NCI-H510A (cell line): Measurements from ENCODE around the gene TC2N.
"Not testable (repeated sequence)": the region's sequence is repeated elsewhere in the genome, so short reads cannot be mapped to it uniquely, and the experiment has no call there.

Experiments
- DNase-seq: peaks from one replicate; lab custom pipeline; 2025; lab: John Stamatoyannopoulos, UW

Gene TC2N

DNA sequence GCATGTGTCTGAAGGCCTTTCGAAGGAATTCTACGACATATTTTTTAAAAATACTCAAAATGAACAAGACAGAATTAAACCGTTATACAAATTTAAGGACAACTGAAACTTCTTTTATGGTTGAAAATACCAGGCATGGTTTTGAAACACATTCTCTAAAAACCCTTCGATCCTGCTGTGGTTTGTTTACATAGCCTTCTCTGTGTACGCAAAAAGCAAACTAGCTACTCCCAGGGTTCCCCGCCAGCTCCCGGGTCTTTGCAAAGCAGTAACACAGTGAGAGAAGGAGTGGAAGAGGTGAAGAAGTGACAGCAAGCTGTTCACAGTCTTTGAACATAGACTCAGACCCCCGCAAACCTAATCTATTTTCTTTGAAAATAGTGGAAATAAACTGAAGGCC lies 2.2 kb upstream of the TC2N start:
- no peak for DNase-seq

DNA sequence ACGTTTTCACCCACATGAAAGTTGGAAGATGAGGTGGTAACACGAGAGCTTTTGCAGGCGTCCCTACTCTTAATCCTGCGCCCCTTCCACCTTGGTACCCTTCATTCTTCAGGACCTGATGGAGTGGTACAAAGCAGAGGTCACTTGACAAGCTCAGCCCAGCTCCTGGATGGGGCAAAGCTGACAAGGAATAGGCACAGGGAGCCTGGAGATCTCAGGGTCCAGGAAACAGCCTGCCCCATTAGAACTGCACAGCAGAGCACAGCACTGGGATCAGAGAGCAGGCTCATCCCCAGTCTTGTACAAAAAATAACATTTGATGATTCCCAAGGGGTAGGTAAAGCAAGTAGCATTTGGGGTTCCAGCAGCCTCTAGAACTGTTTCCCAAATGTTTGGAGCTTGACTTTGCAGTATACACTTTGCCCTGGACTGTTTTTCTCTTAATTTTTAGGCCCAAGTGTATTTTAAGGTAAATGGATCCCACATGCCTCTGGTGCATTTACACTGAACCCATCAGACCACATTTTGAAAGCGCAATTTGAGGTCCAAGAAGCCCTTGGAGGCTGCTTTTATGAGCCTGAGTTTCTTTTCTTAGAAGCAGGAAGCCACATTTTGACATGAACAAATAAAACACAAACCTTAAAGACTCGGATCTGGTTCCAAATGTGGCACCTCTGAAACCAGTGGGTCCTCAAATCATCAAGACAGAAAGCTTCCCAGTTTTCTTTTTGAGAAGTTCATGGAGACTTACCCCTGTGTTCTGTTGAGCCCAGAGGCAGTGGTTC lies 633 bp downstream of the TC2N start:
- no peak for DNase-seq

DNA sequence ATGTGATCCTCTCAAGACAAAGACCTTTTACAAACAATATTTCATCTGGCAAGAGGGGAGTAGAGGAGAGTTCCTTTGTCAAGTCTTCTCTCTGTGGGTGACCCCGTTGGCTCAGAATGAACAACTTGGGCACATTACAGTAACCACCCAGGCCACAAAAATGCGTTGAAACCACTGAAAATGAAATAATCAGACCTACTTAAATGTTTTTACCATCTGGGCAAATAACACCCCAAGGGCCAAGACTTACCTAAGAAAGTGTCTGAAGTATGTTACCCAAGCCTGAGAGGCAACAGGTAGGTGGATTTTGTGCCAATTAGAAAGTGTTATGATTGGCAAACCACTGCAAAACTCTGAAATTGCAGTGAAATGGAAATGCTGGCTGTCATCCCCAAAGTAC lies 1.3 kb downstream of the TC2N start:
- no peak for DNase-seq

DNA sequence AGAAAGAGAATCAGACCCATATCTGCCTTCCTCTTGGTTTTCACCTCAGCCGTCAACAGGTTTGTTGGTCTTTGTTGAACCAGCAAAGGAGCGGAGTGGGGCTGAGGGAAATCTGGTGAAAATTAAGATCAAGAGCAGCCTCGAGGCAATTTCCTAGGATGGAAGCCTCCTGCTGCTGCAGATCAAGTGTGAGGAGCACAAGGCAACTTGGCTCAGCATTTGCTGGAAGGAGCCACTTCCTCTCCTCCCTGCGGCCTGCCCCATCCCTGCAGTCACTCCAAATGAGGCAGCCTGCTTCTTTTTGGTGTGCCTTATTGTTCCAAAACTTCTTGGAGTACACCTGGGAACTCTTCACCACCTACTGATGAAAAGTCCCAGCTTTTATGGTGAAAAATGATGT lies 4.9 kb downstream of the TC2N start:
- DNase-seq: no peak

DNA sequence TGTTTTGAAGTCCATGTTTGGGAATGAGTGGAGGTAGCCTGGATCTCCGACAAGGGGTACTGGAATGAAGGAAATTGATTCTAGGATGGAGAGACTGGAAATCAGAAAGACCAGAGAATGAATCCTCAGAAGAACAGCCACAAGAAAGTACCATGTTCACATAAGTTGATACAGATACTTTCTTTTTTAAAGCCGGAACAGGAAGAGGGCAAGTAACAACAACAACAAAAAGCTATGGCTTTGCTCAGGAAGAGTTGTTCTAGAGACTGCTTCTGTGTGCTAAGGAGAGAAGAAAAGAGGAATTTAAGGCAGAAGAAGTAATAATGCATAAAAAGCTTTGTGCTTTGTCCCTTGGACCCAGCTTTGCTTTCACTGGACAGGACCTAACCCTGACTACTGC lies 6.2 kb downstream of the TC2N start:
- no peak for DNase-seq

DNA sequence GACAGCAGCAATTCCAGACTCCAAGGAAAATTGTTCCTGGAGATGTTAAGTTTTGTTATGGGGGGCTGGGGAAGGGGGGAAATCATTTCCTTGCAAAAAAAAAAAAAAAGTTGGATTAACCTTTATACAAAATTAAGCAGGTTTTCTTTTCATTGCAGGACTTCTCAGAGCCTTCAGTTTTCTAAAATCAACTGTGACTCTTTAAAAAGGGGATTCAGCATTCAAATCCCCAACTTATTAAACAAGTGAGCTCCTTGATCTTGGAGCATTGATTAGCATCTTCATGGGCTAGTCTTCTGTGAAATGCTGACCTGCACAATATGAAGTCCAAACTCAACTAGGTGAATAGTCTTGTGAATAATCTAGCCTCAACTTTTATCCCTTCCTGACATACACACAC lies 7.1 kb downstream of the TC2N start:
- no peak for DNase-seq

DNA sequence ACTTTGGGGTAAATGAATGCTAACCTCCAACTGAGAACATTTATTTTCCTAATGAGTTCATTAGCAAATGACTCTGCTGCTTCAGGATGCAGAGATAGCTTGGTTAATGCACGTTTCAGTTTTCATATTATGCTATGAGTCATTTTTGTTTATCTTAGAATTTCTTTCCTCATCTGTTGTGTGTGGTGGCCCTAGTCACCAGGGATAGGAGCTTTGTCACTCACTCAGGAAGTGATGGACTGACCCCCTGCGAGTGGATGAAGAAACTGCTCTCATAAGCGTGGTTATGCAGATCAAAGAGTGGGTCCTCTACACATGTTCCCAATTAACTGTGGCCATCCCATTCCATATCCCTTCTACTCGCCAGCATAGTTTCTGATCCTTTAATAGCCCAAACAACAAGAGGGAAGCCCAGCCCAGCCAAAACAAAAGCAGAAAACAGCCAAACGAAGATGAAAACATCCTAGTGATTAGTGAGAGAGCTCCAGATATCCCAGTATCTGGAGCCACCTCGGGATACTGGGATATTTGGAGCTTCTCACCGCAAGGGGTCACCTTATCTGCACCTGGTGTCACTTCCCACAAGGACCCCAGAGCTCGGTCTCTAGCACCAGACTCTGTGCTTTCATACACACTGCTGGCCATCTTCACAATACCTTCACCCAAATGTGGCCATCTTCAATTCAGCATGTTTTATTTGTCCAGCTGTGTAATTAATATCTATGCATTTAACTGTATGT lies 8.6 kb downstream of the TC2N start:
- no peak for DNase-seq

DNA sequence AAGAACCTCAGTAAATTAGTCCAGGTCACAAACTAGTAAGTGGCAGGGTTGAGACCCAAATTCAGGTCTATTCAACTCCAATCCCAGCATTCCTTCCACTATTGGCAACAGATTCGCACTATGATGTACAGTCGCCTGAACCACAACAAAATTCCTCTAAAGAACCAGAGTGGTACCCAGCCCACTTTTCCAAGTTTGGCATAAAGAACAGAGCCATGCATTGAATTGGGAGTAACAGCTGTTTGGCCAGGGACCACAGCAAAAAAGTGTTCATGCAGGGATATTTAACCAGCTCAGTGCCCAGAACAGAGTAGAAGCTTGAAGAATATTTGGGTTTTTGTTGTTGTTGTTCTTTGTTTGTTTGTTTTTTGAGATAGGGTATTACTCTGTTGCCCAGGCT lies 9.7 kb downstream of the TC2N start:
- DNase-seq: no peak

DNA sequence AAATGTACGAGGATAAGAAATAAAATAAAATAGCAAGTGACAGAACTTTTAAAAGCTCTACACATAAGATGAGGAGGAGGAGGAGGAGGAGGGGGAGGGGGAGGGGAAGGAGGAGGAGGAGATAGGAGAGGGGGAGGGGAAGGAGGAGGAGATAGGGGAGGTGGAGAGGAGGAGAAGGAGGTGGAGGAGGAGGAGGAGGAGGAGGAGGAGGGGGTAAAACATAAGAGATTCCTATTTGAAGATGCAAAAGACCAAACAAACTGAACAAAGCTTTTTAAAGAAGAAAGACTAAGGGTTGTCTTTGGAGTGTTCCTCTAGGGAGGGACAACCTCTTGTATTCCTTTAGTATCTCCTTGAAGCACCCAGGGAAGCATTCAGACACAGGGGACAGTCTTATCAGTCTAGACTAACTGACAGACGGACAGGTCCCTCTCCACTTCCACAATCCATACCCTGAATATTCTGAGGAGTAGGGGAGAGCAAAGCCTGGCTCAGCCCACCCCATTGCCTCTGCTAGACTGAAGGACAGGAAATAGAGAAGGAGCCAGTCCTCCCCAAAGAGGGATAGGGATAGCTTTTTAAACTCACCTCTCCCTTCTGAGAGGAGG lies 12.9 kb downstream of the TC2N start:
- DNase-seq: no peak

DNA sequence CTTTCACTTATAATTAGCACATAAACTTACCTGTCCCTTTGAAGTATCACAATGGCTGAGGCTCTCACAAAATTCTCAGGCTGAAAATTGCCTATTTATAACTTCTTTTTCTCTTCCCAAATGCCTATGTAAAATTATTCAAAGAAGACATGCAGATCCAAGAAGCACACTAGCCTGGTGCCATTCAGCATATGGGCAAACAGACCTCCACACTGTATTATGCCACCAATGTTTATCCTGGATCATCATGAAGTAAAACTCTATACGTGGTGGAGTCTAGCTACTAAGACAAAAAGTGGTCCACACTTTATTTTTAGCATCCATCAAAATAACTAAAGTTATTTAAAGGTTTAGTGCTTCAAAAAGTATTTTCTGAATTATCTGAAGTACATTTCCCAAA lies 15.8 kb downstream of the TC2N start:
- no peak for DNase-seq

DNA sequence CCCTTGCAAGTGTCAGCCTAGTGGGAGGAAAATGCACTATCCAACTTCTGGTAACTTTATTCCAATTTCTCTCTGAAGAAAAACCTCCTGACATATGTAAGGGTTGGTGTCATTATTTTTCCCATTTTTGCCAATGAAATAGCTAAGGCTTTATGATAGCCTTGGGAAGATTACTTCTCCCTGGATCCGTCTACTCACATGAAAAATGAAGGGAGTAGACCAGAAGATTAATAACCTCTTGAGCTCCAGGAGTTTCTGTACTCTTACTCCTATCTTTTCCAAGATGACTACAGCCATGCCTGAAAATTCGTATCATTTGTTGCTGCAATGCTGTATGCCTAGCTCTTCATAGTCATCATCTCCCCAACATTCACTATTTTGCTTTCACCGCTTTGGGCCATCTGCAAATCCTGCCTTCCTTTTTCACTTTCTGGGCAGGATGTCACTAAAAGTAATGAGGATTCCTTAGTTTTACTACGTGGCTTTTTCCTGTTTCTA lies 18.8 kb downstream of the TC2N start:
- no peak for DNase-seq

DNA sequence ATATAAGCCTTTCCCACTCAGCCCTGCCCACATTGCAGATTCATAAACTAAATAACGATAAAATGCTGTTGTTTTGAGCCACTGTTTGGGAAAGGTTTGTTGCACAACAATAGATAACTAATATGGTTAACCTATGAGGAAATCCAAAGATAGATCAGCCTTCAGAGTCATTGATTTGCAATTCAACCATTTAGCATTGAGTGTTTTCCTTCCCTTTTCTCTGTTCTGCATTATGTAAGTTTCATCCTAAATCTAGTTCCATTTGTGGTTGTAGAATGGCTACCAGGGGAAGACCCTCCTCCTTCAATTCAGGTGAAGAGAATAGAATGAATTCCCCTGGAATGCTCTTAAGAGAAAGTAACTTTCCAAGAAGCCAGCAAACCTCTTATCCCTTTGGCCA lies 19.6 kb downstream of the TC2N start:
- DNase-seq: no peak

DNA sequence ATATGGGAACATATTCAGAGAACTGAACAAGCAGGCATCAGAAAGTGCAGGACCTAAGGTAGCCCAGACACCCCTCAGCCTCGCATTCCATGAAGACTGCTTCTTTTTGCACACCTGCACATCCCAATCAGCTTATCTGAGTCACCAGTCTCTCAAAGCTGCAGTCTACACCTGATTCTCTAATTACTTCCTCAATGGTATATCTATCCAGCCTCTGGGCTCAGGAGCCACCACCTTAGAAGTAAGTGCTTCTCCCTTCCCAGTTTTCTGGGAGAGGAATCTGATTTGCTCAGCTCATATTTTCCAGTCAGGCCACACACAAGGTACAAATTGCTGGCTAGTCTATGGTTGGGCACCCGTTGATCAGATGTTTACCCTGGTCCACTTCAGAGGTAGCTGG lies 21.7 kb downstream of the TC2N start:
- no peak for DNase-seq

DNA sequence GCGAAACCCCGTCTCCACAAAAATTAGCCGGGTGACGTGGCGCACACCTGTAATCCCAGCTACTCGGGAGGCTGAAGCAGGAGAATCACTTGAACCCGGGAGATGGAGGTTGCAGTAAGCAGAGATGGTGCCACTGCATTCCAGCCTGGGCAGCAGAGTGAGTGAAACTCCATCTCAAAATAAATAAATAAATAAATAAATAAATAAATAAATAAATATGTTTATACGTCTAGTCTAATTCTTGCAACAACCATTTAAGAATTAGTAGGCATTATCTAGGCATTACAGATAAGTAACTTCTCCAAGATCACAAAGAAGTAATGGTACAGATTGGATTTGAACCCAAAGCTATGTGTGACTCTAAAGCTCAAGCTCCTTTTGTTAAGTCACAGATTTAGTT lies 22.3 kb downstream of the TC2N start:
- not testable (repeated sequence) for DNase-seq

DNA sequence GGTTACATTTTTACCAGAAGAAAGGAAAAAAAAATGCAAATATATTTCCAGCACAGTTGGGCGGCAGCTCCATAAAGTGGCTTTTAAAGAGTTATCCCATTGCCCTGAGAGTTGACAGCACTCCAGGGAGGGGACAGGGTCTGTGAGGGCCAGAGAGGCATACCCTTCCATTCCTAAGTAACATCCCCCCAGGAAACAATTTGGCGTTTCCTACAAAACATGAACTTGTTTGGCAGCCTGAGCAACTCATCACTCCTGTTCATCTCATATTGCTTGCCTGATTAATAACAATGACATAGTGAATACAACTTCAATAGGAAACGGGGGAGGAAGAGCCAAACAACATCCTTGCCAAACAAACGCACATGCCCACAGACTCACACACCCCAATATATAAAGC lies 23.3 kb downstream of the TC2N start:
- DNase-seq: no peak

DNA sequence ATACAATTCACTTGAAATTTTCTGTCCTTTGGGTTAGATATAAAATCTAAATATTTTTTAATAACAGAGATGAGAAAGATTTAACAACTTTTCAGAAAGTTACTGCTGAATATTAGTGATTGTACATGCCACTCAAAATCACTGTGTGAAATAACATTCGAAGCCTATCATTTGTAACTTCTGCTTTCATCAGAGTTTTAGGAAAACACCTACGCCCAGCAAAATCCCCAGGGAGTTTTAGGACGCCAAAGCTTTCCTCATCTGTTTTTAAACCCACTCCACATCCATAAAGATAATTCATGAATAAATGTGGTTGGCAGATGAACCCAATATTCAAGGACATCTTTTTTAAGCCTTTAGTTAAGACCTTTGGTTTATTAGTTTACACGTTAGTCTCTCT lies 23.9 kb downstream of the TC2N start:
- DNase-seq: no peak

DNA sequence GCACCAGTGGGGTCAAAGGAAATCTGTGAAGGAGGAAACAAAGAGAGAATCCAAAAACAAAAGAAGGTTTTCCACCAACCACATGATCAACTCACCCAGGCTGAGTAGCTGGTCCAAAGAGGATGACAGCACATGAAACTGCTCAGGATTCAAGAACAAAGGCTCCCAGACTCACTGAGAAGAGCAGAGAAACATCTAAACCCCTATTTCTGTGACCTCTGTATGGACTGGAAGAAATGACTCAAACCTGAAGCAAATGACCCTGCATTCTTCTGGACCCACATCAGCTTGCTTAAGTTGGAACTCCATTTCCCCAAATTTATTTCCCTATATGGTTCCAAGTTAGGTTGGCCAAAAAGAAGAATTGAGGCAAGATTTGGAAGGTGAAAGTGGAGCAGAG lies 26.3 kb downstream of the TC2N start:
- DNase-seq: no peak

DNA sequence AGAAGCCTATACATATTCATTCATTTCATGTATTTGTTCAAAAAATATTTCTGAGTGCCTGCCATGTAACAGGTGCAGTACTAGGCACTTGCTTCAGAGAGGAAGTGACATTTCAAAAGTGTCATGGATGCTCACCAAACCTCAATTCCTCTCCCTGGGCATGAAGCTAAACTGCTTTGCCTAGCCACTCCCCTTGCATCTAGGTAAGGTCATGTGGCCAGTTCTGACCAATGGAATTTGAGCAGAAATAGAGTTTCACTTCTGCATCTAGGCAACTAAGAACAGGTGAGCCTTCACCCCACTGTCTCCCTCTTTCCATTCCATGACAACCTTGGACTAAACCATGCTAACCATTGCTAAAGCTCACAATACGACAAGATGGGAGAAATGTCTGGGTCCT lies 27.6 kb downstream of the TC2N start:
- no peak for DNase-seq

DNA sequence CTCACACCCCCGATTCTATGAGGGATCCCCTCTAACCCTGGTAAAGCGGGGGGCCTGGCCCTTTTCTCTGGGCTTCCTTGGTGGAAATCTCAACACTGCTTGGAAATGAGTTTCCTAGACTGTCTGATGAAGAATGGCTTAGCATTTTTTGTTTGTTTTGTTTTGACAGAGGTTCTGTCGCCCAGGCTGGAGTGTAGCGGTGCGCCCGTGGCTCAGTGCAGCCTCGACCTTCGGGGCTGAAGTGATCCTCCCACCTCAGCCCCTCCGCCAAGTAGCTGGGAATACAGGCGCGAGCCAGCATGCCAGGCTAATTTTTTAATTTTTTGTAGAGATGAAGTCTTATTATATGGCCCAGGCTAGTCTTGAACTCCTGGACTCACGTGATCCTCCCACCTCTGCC lies 30.3 kb downstream of the TC2N start:
- DNase-seq: no peak

DNA sequence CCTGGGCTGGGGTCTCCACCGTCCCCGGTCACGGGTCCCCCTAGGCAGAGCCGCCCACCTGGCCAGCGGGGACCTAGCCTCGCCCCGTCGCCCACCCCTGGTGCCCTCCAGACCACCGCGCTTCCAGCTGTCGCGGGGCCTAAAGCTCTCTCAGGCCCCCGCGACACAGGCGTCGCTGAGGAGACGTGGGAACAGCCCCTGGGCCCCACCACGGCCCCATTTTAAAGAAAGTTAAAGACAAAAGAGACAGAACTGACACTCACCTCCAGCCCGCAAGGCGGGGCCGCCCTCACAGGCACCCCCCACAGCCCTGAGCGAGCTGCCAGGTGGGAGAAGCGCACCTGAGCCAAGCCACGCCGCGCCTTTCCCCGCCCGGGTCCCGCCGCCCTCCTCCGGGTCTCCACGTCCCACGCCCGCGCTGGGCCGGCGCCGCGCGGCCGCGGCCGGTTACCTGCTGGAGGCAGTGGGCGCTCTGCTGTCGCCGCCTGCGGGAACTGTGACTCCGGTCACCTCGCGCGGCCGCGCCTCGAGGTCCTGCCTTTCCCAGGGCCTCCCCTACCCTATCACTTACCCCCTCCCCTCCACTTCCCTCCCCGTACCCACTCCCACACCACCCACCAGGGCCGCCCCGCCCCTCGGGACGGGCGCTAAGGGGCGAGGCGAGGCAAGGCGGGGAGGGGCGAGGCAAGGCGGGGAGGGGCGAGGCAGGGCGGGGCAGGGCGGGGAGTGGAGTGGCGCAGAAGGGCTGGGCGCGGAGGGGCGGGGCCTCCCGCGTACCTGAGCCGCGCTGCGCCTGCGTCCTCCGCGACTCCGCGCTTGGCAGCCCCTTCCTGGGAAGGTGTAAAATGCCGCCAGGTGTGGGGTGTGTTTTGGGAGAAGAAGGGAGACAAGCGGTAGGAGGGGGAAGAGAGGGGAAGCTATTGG lies 31.2 kb downstream of the TC2N start:
- peak; percentile 90 for DNase-seq

DNA sequence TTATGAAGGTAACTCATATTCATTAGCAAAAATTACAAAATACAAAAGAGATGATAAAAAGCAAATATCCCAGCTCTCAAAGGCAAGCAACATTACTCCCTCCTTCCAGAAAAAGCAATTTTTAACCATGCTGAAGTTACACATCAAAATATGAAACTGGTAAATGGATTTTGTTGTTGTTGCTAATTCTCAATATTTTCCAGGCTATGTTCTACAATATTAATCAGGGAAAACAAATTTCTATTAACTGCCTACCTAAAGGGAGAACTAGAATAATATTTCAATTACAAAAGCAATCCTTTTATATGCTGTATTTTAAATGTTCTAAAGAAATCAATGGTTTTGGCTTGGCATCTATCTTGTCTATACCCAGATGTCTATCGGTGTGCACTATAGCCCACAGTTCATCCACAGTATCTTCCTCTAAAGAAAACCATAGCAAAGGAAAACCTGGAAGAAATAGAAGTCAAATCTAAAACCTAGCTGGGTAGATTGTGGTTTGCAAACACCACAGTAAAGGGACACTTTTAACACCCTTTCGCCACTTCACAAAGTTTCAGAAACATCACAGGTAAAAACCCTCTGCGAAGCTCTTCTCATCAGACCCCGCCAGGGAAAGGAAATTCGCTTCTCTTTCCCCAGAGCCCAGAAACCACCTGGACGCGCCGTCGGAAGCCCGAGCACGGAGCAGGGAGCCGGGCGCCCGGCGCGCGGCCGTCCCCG lies 32.0 kb downstream of the TC2N start:
- peak; percentile 16 for DNase-seq
